ENCODE results near the gene RFX2.

DNA sequence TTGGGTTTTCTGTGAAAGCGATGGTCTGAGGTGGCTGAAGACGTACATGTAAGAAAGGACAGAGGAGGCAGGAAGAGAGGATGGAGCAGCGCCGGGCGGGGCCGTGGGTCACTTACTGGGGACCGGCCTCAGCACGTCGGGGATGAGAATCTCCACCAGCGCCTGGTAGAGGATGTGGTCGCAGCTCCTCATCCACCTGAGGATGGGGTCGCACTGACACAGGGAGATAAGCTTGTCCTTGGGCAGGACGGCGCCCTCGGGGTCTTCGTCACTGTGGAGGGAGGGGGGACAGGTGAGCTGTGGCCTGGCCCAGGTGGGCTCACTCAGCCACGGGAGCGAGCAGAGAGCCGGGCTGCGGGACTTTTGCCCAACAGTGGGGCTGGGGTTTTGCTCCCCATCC, 103.4 kb downstream of the RFX2 start:
- TF ChIP-seq, protein P1, sequence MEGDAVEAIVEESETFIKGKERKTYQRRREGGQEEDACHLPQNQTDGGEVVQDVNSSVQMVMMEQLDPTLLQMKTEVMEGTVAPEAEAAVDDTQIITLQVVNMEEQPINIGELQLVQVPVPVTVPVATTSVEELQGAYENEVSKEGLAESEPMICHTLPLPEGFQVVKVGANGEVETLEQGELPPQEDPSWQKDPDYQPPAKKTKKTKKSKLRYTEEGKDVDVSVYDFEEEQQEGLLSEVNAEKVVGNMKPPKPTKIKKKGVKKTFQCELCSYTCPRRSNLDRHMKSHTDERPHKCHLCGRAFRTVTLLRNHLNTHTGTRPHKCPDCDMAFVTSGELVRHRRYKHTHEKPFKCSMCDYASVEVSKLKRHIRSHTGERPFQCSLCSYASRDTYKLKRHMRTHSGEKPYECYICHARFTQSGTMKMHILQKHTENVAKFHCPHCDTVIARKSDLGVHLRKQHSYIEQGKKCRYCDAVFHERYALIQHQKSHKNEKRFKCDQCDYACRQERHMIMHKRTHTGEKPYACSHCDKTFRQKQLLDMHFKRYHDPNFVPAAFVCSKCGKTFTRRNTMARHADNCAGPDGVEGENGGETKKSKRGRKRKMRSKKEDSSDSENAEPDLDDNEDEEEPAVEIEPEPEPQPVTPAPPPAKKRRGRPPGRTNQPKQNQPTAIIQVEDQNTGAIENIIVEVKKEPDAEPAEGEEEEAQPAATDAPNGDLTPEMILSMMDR (IDR thresholded peaks at IDR 0.05; ENCODE audit: insufficient read depth, low read length), result no peak
- TF ChIP-seq, protein P2, sequence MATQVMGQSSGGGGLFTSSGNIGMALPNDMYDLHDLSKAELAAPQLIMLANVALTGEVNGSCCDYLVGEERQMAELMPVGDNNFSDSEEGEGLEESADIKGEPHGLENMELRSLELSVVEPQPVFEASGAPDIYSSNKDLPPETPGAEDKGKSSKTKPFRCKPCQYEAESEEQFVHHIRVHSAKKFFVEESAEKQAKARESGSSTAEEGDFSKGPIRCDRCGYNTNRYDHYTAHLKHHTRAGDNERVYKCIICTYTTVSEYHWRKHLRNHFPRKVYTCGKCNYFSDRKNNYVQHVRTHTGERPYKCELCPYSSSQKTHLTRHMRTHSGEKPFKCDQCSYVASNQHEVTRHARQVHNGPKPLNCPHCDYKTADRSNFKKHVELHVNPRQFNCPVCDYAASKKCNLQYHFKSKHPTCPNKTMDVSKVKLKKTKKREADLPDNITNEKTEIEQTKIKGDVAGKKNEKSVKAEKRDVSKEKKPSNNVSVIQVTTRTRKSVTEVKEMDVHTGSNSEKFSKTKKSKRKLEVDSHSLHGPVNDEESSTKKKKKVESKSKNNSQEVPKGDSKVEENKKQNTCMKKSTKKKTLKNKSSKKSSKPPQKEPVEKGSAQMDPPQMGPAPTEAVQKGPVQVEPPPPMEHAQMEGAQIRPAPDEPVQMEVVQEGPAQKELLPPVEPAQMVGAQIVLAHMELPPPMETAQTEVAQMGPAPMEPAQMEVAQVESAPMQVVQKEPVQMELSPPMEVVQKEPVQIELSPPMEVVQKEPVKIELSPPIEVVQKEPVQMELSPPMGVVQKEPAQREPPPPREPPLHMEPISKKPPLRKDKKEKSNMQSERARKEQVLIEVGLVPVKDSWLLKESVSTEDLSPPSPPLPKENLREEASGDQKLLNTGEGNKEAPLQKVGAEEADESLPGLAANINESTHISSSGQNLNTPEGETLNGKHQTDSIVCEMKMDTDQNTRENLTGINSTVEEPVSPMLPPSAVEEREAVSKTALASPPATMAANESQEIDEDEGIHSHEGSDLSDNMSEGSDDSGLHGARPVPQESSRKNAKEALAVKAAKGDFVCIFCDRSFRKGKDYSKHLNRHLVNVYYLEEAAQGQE (IDR thresholded peaks at IDR 0.05; ENCODE audit: insufficient replicate concordance, low read depth), result no peak
- TF ChIP-seq POLR2AphosphoS5 (IDR thresholded peaks at IDR 0.05; ENCODE audit: low read depth) (no peak), GABPA (IDR thresholded peaks at IDR 0.05; ENCODE audit: low read depth) (no peak), SPI1 (IDR thresholded peaks at IDR 0.05; ENCODE audit: borderline replicate concordance, low read depth) (no peak)
